SK-N-SH treated with all-trans-retinoic acid at 6 μM for 48 hours (cell line): Measurements from ENCODE around the gene XYLT2.

Source experiments
- ATAC-seq: fragments of 200-7000 bp; cut with Tn5 transposase; 3 replicates; pipeline ENCODE4 v1.9.1; 2020; ENCODE audit warnings: mild to moderate bottlenecking, moderate library complexity
- BACH2 ChIP-seq: fragments of 250-450 bp; sonication (Bioruptor Pico); IDR thresholded peaks from 2 replicates; pipeline ENCODE4 v1.9.0; 2021; ENCODE audit warnings: mild to moderate bottlenecking, borderline replicate concordance
- CREB5 ChIP-seq: fragments of 250-450 bp; sonication (Bioruptor Pico); IDR thresholded peaks from 2 replicates; pipeline ENCODE4 v1.5.1; 2020; ENCODE audit warnings: low read depth, mild to moderate bottlenecking, moderate library complexity
- CSDC2 ChIP-seq: fragments of 250-450 bp; sonication (Bioruptor Pico); IDR thresholded peaks from 2 replicates; pipeline ENCODE4 v1.5.0; 2020; ENCODE audit warnings: mild to moderate bottlenecking, moderate library complexity
- CSRNP3 ChIP-seq: fragments of 250-450 bp; sonication (Bioruptor Pico); IDR thresholded peaks from 2 replicates; pipeline ENCODE4 v1.5.1; 2021; ENCODE audit warnings: mild to moderate bottlenecking, moderate library complexity
- ESRRG ChIP-seq: fragments of 250-450 bp; sonication (Bioruptor Pico); IDR thresholded peaks from 2 replicates; pipeline ENCODE4 v1.6.1; 2021; ENCODE audit warnings: mild to moderate bottlenecking
- GLIS3 ChIP-seq: fragments of 250-450 bp; sonication (Bioruptor Pico); IDR thresholded peaks from 2 replicates; pipeline ENCODE4 v1.5.0; 2020; ENCODE audit warnings: mild to moderate bottlenecking, moderate library complexity
- ISL1 ChIP-seq: fragments of 250-450 bp; sonication (Bioruptor Pico); IDR thresholded peaks from 2 replicates; pipeline ENCODE4 v2.1.2; 2022; ENCODE audit warnings: mild to moderate bottlenecking, moderate library complexity
- OSR1 ChIP-seq: fragments of 250-450 bp; sonication (Bioruptor Pico); IDR thresholded peaks from 2 replicates; pipeline ENCODE4 v1.8.0; 2022; ENCODE audit warnings: moderate library complexity, mild to moderate bottlenecking, inconsistent platforms
- PATZ1 ChIP-seq: fragments of 250-450 bp; sonication (Bioruptor Pico); IDR thresholded peaks from 2 replicates; pipeline ENCODE4 v1.8.0; 2020; ENCODE audit warnings: mild to moderate bottlenecking, moderate library complexity, borderline replicate concordance
- PPARA ChIP-seq: fragments of 250-450 bp; sonication (Bioruptor Pico); IDR thresholded peaks from 2 replicates; pipeline ENCODE4 v1.5.0; 2020; ENCODE audit warnings: mild to moderate bottlenecking, borderline replicate concordance
- RARB ChIP-seq: fragments of 250-450 bp; sonication (Bioruptor Pico); IDR thresholded peaks from 2 replicates; pipeline ENCODE4 v1.8.0; 2021; ENCODE audit warnings: mild to moderate bottlenecking, moderate library complexity
- SNAI2 ChIP-seq: fragments of 250-450 bp; sonication (Bioruptor Pico); IDR thresholded peaks from 2 replicates; pipeline ENCODE4 v1.5.0; 2020; ENCODE audit warnings: mild to moderate bottlenecking, moderate library complexity
- TCF4 ChIP-seq: fragments of 250-450 bp; sonication (Bioruptor Pico); IDR thresholded peaks from 2 replicates; pipeline ENCODE4 v1.8.0; 2021; ENCODE audit warnings: mild to moderate bottlenecking, moderate library complexity, borderline replicate concordance
- TOX ChIP-seq: fragments of 250-450 bp; sonication (Bioruptor Pico); IDR thresholded peaks from 2 replicates; pipeline ENCODE4 v1.8.0; 2021; ENCODE audit warnings: mild to moderate bottlenecking, moderate library complexity, borderline replicate concordance
- ZC3H10 ChIP-seq: fragments of 250-450 bp; sonication (Bioruptor Pico); IDR thresholded peaks from 2 replicates; pipeline ENCODE4 v1.5.1; 2021; ENCODE audit warnings: mild to moderate bottlenecking, moderate library complexity
- ZFP3 ChIP-seq: fragments of 250-450 bp; sonication (Bioruptor Pico); IDR thresholded peaks from 2 replicates; pipeline ENCODE4 v1.5.0; 2020; ENCODE audit warnings: mild to moderate bottlenecking, moderate library complexity
- ZNF565 ChIP-seq: fragments of 450-650 bp; formaldehyde crosslinking; conservative IDR thresholded peaks from 2 replicates; pipeline ENCODE4 v1.5.0; 2020; ENCODE audit warnings: low read depth, mild to moderate bottlenecking, moderate library complexity
- ZNF70 ChIP-seq: fragments of 450-650 bp; formaldehyde crosslinking; IDR thresholded peaks from 2 replicates; pipeline ENCODE4 v1.5.0; 2020; ENCODE audit warnings: mild to moderate bottlenecking, moderate library complexity
- ZNF8 ChIP-seq: fragments of 450-650 bp; formaldehyde crosslinking; IDR thresholded peaks from 2 replicates; pipeline ENCODE4 v1.5.0; 2020; ENCODE audit warnings: mild to moderate bottlenecking, moderate library complexity
- TF ChIP-seq, protein P1 (sequence below): fragments of 250-450 bp; sonication (Bioruptor Pico); IDR thresholded peaks from 2 replicates; pipeline ENCODE4 v1.5.0; 2020; ENCODE audit warnings: mild to moderate bottlenecking, moderate library complexity

XYLT2 gene

DNA sequence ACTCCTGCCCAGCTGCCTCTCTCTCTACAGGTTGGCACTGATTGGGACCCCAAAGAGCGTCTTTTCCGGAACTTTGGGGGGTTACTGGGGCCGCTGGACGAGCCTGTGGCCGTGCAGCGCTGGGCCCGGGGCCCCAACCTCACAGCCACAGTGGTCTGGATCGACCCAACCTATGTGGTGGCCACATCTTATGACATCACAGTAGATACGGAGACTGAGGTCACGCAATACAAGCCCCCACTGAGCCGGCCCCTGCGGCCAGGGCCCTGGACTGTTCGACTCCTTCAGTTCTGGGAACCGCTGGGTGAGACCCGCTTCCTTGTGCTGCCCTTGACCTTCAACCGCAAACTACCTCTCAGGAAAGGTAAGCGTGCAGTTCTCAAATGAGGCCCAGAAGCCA, 12.3 kb downstream of the XYLT2 start:
- TF ChIP-seq OSR1 (CRISPR knock-in tag) (no peak), PPARA (CRISPR knock-in tag) (no peak), ZNF8 (CRISPR knock-in tag) (no peak), CSRNP3 (CRISPR knock-in tag) (no peak), ZNF565 (CRISPR knock-in tag) (no peak)
- TF ChIP-seq, protein P1, sequence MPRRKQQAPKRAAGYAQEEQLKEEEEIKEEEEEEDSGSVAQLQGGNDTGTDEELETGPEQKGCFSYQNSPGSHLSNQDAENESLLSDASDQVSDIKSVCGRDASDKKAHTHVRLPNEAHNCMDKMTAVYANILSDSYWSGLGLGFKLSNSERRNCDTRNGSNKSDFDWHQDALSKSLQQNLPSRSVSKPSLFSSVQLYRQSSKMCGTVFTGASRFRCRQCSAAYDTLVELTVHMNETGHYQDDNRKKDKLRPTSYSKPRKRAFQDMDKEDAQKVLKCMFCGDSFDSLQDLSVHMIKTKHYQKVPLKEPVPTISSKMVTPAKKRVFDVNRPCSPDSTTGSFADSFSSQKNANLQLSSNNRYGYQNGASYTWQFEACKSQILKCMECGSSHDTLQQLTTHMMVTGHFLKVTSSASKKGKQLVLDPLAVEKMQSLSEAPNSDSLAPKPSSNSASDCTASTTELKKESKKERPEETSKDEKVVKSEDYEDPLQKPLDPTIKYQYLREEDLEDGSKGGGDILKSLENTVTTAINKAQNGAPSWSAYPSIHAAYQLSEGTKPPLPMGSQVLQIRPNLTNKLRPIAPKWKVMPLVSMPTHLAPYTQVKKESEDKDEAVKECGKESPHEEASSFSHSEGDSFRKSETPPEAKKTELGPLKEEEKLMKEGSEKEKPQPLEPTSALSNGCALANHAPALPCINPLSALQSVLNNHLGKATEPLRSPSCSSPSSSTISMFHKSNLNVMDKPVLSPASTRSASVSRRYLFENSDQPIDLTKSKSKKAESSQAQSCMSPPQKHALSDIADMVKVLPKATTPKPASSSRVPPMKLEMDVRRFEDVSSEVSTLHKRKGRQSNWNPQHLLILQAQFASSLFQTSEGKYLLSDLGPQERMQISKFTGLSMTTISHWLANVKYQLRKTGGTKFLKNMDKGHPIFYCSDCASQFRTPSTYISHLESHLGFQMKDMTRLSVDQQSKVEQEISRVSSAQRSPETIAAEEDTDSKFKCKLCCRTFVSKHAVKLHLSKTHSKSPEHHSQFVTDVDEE (CRISPR knock-in tag) = no peak
- ATAC-seq = no peak

DNA sequence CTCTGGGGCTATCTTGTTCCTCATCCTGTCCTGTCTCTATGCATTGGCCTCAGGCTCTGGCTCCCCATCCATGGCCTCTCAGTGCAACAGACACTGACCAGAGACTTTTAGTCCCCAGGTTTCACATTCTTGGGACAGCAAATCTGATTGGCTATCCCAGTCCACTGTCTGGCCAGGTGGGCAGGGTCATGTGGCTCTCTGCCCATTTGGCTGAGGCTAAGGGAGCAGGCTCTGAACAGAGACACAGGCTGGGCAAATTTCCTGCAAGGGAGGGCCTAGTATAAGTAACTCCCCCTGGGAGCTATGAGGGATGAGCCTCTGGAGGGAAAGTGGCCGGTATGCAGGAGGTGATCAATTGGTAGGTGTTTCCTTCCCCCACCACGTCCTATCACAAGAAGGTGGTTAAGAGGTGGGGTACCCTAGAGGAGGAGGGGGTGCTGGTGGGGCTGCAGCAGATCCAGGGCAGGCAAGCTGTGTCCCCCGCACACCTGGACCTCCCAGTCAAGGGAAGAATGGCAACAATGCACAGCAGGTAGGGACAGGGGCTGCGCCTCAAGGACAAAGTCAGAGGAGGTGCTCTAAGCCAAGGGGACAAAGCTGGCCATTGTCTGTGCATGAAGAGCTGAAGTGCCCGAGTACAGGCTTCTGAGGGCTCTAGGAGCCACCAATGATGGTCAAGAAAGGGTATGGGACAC, 13.2 kb downstream of the XYLT2 start:
- no peak for ATAC-seq
- TF ChIP-seq PATZ1 (CRISPR knock-in tag) (no peak), CSRNP3 (CRISPR knock-in tag) (no peak), ESRRG (CRISPR knock-in tag) (no peak), TOX (CRISPR knock-in tag) (no peak), ZFP3 (CRISPR knock-in tag) (no peak), RARB (no peak), SNAI2 (CRISPR knock-in tag) (no peak), ZC3H10 (no peak), TCF4 (CRISPR knock-in tag) (no peak)

GRCh38 chr17:50359998-50360461, 14.1 kb downstream of the XYLT2 start:
- no peak for TF ChIP-seq RARB
- TF ChIP-seq ZNF70 (CRISPR knock-in tag) = no peak
- no peak for TF ChIP-seq ZNF565 (CRISPR knock-in tag)
- TF ChIP-seq ZC3H10 = no peak
- TF ChIP-seq ZNF8 (CRISPR knock-in tag) = no peak
- TF ChIP-seq SNAI2 (CRISPR knock-in tag) = no peak
- TF ChIP-seq CSRNP3 (CRISPR knock-in tag) = no peak
- TF ChIP-seq BACH2 = no peak
- TF ChIP-seq CSDC2 (CRISPR knock-in tag) = no peak
- TF ChIP-seq TOX (CRISPR knock-in tag) = no peak
- TF ChIP-seq ESRRG (CRISPR knock-in tag) = no peak
- TF ChIP-seq TCF4 (CRISPR knock-in tag) = no peak
- no peak for ATAC-seq

DNA sequence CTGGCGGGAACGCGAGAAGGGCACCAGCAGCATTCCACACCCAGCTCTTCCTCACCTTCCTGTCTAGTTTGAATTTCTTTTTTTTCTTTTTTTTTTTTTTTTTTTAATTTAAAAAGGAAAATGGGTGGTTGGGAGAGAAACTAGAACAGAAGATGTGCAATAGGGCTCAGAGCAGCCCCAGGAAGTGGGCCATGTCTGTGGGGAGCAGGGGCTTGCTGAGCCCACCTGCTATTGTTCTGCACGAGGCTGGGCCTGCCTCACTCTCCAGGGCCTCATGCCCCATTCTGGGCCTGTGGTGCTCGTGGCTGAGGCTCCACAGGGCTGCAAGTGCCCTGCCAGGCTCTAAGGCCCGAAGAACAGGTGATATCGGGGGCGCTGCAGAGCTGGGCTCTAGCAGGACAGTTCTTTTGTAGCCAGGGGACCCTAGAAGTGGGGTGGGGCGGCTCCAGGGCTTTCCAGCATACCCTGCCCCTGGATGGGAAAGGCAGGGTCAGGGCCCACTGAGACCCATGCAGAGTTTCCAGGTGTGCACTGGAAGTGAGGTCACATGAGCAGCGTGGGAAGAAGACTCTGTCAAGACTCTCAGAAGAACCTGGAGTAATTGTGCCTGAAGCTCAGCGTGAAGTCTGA, 14.7 kb downstream of the XYLT2 start:
- TF ChIP-seq ZNF565 (CRISPR knock-in tag) (no peak), ZC3H10 (no peak), ESRRG (CRISPR knock-in tag) (no peak), CSRNP3 (CRISPR knock-in tag) (no peak), ZFP3 (CRISPR knock-in tag) (no peak), ISL1 (CRISPR knock-in tag) (no peak), CREB5 (CRISPR knock-in tag) (no peak), GLIS3 (CRISPR knock-in tag) (no peak)
- no peak for ATAC-seq
